Astrocyte (in vitro differentiated cells and primary cell): ENCODE measurements around the gene ATP2B2. TPM values are rescaled to one million over a fixed set of nuclear protein-coding genes. Genes with fewer than 3 reads are reported as not detected.

Source experiments
- DNase-seq: peaks from one replicate; pipeline ENCODE4 v3.0.0-alpha.2; 2010; ENCODE audit warnings: low read depth
- FAIRE-seq: peaks from 2 replicates; lab custom pipeline; 2011; peaks lifted over from hg19 to GRCh38; lab: Jason Lieb, UNC
- H2AFZ ChIP-seq: 2 replicates; pipeline ENCODE4 v1.6.0; 2012; ENCODE audit warnings: low read depth, low read length, inconsistent platforms
- H3K27ac ChIP-seq: 2 replicates; pipeline ENCODE4 v1.5.1; 2011; ENCODE audit warnings: low read depth, low read length, inconsistent platforms
- H3K27me3 ChIP-seq: 2 replicates; pipeline ENCODE4 v1.6.0; 2011; ENCODE audit warnings: low read length, inconsistent platforms; ENCODE audit not compliant: insufficient read depth
- H3K36me3 ChIP-seq: 2 replicates; pipeline ENCODE4 v1.5.1; 2011; ENCODE audit warnings: low read length, inconsistent platforms; ENCODE audit not compliant: insufficient read depth
- H3K4me1 ChIP-seq: 2 replicates; pipeline ENCODE4 v1.5.1; 2011; ENCODE audit warnings: low read length, inconsistent platforms; ENCODE audit not compliant: insufficient read depth
- H3K4me2 ChIP-seq: 2 replicates; pipeline ENCODE4 v1.6.0; 2012; ENCODE audit warnings: low read length, inconsistent platforms
- H3K4me3 ChIP-seq: 2 replicates; pipeline ENCODE4 v1.5.1; 2011; ENCODE audit warnings: low read depth, mild to moderate bottlenecking, low read length, inconsistent platforms; ENCODE audit not compliant: insufficient read depth
- H3K79me2 ChIP-seq: 2 replicates; pipeline ENCODE4 v1.6.0; 2012; ENCODE audit warnings: mild to moderate bottlenecking, low read length, inconsistent platforms; ENCODE audit not compliant: insufficient read depth
- H3K9ac ChIP-seq: 2 replicates; pipeline ENCODE4 v1.6.0; 2012; ENCODE audit warnings: mild to moderate bottlenecking, low read length, inconsistent platforms
- H3K9me3 ChIP-seq: 2 replicates; pipeline ENCODE4 v1.5.1; 2012; ENCODE audit warnings: low read depth, mild to moderate bottlenecking, low read length, inconsistent platforms; ENCODE audit not compliant: insufficient read depth
- H4K20me1 ChIP-seq: 2 replicates; pipeline ENCODE4 v1.6.0; 2012; ENCODE audit warnings: low read length, inconsistent platforms; ENCODE audit not compliant: insufficient read depth
- H3K27ac Mint-ChIP-seq: one replicate; pipeline ENCODE4 v1.8.0; 2021; ENCODE audit warnings: mild to moderate bottlenecking, mixed read lengths; ENCODE audit not compliant: unreplicated experiment
- H3K27me3 Mint-ChIP-seq: one replicate; pipeline ENCODE4 v1.8.0; 2021; ENCODE audit warnings: low read depth, mixed read lengths; ENCODE audit not compliant: unreplicated experiment
- H3K36me3 Mint-ChIP-seq: one replicate; pipeline ENCODE4 v1.8.0; 2021; ENCODE audit warnings: low read depth, mixed read lengths; ENCODE audit not compliant: unreplicated experiment
- H3K4me1 Mint-ChIP-seq: one replicate; pipeline ENCODE4 v1.8.0; 2021; ENCODE audit warnings: low read depth, mixed read lengths; ENCODE audit not compliant: unreplicated experiment
- H3K4me3 Mint-ChIP-seq: one replicate; pipeline ENCODE4 v1.8.0; 2021; ENCODE audit warnings: mild to moderate bottlenecking, moderate library complexity, mixed read lengths; ENCODE audit not compliant: unreplicated experiment
- H3K9me3 Mint-ChIP-seq: one replicate; pipeline ENCODE4 v1.8.0; 2021; ENCODE audit warnings: mild to moderate bottlenecking, mixed read lengths; ENCODE audit not compliant: unreplicated experiment
- CTCF ChIP-seq: IDR thresholded peaks from 2 replicates; pipeline ENCODE4 v1.5.1; 2011; ENCODE audit warnings: low read depth, mild to moderate bottlenecking, inconsistent platforms, low read length, moderate library complexity; ENCODE audit not compliant: insufficient read depth
- EZH2 ChIP-seq: IDR thresholded peaks from 2 replicates; pipeline ENCODE4 v1.6.1; 2012; ENCODE audit warnings: mild to moderate bottlenecking, low read length, inconsistent platforms; ENCODE audit not compliant: insufficient read depth
- total RNA-seq: library from RNA; stranded (reverse); gene quantifications from 2 replicates; pipeline ENCODE4 v1.2.1, GENCODE V29; 2021

ATP2B2 gene
- total RNA-seq, 1 donor from 2014 or later, result 0.05 TPM

- Histone ChIP-seq H4K20me1 (no peaks in the 10 kb centered on the region), H3K9me3 (no peaks in the 10 kb centered on the region), H2AFZ (no peak overlapping the region), H3K9ac (no peak overlapping the region), H3K27ac (no peak overlapping the region), H3K79me2 (no peaks in the 10 kb centered on the region), H3K4me3 (no peak overlapping the region), H3K27me3 (no peaks in the 10 kb centered on the region), H3K4me2 (no peak overlapping the region), H3K36me3 (no peaks in the 10 kb centered on the region), H3K4me1 (peaks cover 5% of the 10 kb centered on the region)
- no peak for FAIRE-seq
- TF ChIP-seq CTCF (no peak), EZH2 (no peak)
- H3K27me3 Mint-ChIP-seq, result peaks cover 52% of the 10 kb centered on the region
- DNase-seq, result no peak
- no peak overlapping the region for H3K27ac Mint-ChIP-seq
- H3K36me3 Mint-ChIP-seq, result no peaks in the 10 kb centered on the region
- peaks cover 3% of the 10 kb centered on the region for H3K4me1 Mint-ChIP-seq
- H3K4me3 Mint-ChIP-seq, result no peak overlapping the region
- peaks cover 2% of the 10 kb centered on the region for H3K9me3 Mint-ChIP-seq
These were observed 82.1 kb downstream of the ATP2B2 start for GRCh38 chr3:10423171-10423882.

GRCh38 chr3:10421996-10422395 is 83.4 kb downstream of the ATP2B2 start:
- H3K79me2 ChIP-seq, result no peaks in the 10 kb centered on the region
- peaks cover 53% of the 10 kb centered on the region for H3K27me3 Mint-ChIP-seq
- no peaks in the 10 kb centered on the region for H3K36me3 ChIP-seq
- H3K27me3 ChIP-seq, result no peaks in the 10 kb centered on the region
- H3K27ac Mint-ChIP-seq, result no peak overlapping the region
- H3K4me1 ChIP-seq, result peaks cover 5% of the 10 kb centered on the region
- peaks cover 3% of the 10 kb centered on the region for H3K4me1 Mint-ChIP-seq
- no peak overlapping the region for H2AFZ ChIP-seq
- TF ChIP-seq EZH2, result no peak
- H3K36me3 Mint-ChIP-seq, result no peaks in the 10 kb centered on the region
- H3K9ac ChIP-seq, result no peak overlapping the region
- no peak overlapping the region for H3K4me3 ChIP-seq
- no peak for FAIRE-seq
- peaks cover 3% of the 10 kb centered on the region for H3K9me3 Mint-ChIP-seq
- no peak overlapping the region for H3K4me3 Mint-ChIP-seq
- H3K9me3 ChIP-seq, result no peaks in the 10 kb centered on the region
- no peak overlapping the region for H3K4me2 ChIP-seq
- DNase-seq, result no peak
- H3K27ac ChIP-seq, result no peak overlapping the region
- no peaks in the 10 kb centered on the region for H4K20me1 ChIP-seq

- Mint-ChIP-seq H3K9me3 (peaks cover 3% of the 10 kb centered on the region), H3K27me3 (peaks cover 54% of the 10 kb centered on the region), H3K4me1 (peaks cover 3% of the 10 kb centered on the region), H3K36me3 (no peaks in the 10 kb centered on the region), H3K4me3 (no peak overlapping the region), H3K27ac (no peak overlapping the region)
- Histone ChIP-seq H3K27me3 (no peaks in the 10 kb centered on the region), H3K36me3 (no peaks in the 10 kb centered on the region), H3K9me3 (no peaks in the 10 kb centered on the region), H3K4me3 (no peak overlapping the region), H3K79me2 (no peaks in the 10 kb centered on the region), H3K4me1 (peaks cover 5% of the 10 kb centered on the region), H3K9ac (no peak overlapping the region), H3K27ac (no peak overlapping the region), H4K20me1 (no peaks in the 10 kb centered on the region), H2AFZ (no peak overlapping the region), H3K4me2 (no peak overlapping the region)
- TF ChIP-seq CTCF (no peak), EZH2 (no peak)
- DNase-seq (no peak), FAIRE-seq (no peak)
These were observed 84.5 kb downstream of the ATP2B2 start for GRCh38 chr3:10420745-10421475.
